GM21619 (cell line): Measurements from ENCODE around the gene AUTS2.
"Not testable (repeated sequence)": the region's sequence is repeated elsewhere in the genome, so short reads cannot be mapped to it uniquely, and the experiment has no call there.

ENCODE experiments used
- ATAC-seq: cut with Tn5 transposase; IDR thresholded peaks from one replicate; pipeline ENCODE4 v1.9.1; 2021; ENCODE audit not compliant: unreplicated experiment

The AUTS2 gene

GRCh38 chr7:70578131-70578530, 979.9 kb downstream of the AUTS2 start:
- no peak for ATAC-seq

GRCh38 chr7:70579397-70580097, 981.3 kb downstream of the AUTS2 start:
- ATAC-seq = no peak

GRCh38 chr7:70580161-70580560, 981.9 kb downstream of the AUTS2 start:
- no peak for ATAC-seq

GRCh38 chr7:70582927-70583895, 984.9 kb downstream of the AUTS2 start:
- ATAC-seq = no peak

GRCh38 chr7:70583965-70584883, 985.9 kb downstream of the AUTS2 start:
- ATAC-seq = no peak

- no peak for ATAC-seq
Measured at GRCh38 chr7:70585071-70585470, 986.8 kb downstream of the AUTS2 start.

GRCh38 chr7:70586822-70587221, 988.5 kb downstream of the AUTS2 start:
- no peak for ATAC-seq

GRCh38 chr7:70587739-70588138, 989.5 kb downstream of the AUTS2 start:
- ATAC-seq = no peak

GRCh38 chr7:70588191-70588921, 990.1 kb downstream of the AUTS2 start:
- ATAC-seq = no peak

- ATAC-seq = no peak
Measured at GRCh38 chr7:70589010-70589409, 990.7 kb downstream of the AUTS2 start.

GRCh38 chr7:70589590-70589989, 991.3 kb downstream of the AUTS2 start:
- ATAC-seq = no peak

- ATAC-seq = no peak
Measured at GRCh38 chr7:70590126-70590854, 992.0 kb downstream of the AUTS2 start.

- ATAC-seq = no peak
Measured at GRCh38 chr7:70591643-70592042, 993.4 kb downstream of the AUTS2 start.

GRCh38 chr7:70592171-70592570, 993.9 kb downstream of the AUTS2 start:
- ATAC-seq = no peak

GRCh38 chr7:70594170-70594569, 995.9 kb downstream of the AUTS2 start:
- no peak for ATAC-seq

GRCh38 chr7:70594885-70595284, 996.6 kb downstream of the AUTS2 start:
- not testable (repeated sequence) for ATAC-seq

- ATAC-seq = no peak
Measured at GRCh38 chr7:70595370-70595754, 997.1 kb downstream of the AUTS2 start.

GRCh38 chr7:70595755-70596597, 997.7 kb downstream of the AUTS2 start:
- no peak for ATAC-seq

GRCh38 chr7:70596598-70596913, 998.3 kb downstream of the AUTS2 start:
- no peak for ATAC-seq
